Measurements from ENCODE around the gene CD72. TPM values are rescaled to one million over a fixed set of nuclear protein-coding genes. Genes with fewer than 3 reads are reported as not detected.
"Not testable (repeated sequence)": the region's sequence is repeated elsewhere in the genome, so short reads cannot be mapped to it uniquely, and the experiment has no call there.

Gene CD72
- total RNA-seq, 1 donor from 2014 or later, result 0.59 TPM

GRCh38 chr9:35629597-35629996 is 11.4 kb upstream of the CD72 start:
- DNase-seq, result no peak
- intact Hi-C loops (cut with DNase I), result no loop called here
- ATAC-seq (ENCODE audit: poor library complexity), result no peak

- intact Hi-C loops (cut with DNase I), result no loop called here
These were observed 10.3 kb upstream of the CD72 start for GRCh38 chr9:35628389-35628991.

GRCh38 chr9:35627575-35627974 is 9.4 kb upstream of the CD72 start:
- intact Hi-C loops (cut with DNase I), result no loop called here
- ATAC-seq (ENCODE audit: poor library complexity), result no peak

More at GRCh38 chr9:35628389-35628991, 10.3 kb upstream of the CD72 start:
- ATAC-seq (ENCODE audit: poor library complexity) (no peak), DNase-seq (no peak)

GRCh38 chr9:35619800-35620158 is 1.6 kb upstream of the CD72 start:
- no peak for ATAC-seq (ENCODE audit: poor library complexity)

More at GRCh38 chr9:35627575-35627974, 9.4 kb upstream of the CD72 start:
- DNase-seq, result no peak

GRCh38 chr9:35618854-35619799 is 914 bp upstream of the CD72 start:
- no peak for DNase-seq
- ATAC-seq (ENCODE audit: poor library complexity), result peak; percentile 37
- intact Hi-C loops (cut with DNase I), result no loop called here

More at GRCh38 chr9:35619800-35620158, 1.6 kb upstream of the CD72 start:
- DNase-seq, result no peak
- intact Hi-C loops (cut with DNase I), result no loop called here

- ATAC-seq (ENCODE audit: poor library complexity) (no peak), DNase-seq (no peak)
- intact Hi-C loops (cut with DNase I), result no loop called here
These were observed 665 bp downstream of the CD72 start for GRCh38 chr9:35617548-35617947.

- ATAC-seq (ENCODE audit: poor library complexity), result peak; percentile 66
- peak; percentile 84 for DNase-seq
- intact Hi-C loops (cut with DNase I), result no loop called here
These were observed 1.3 kb downstream of the CD72 start for GRCh38 chr9:35616681-35617459.

GRCh38 chr9:35615981-35616680 is 2.1 kb downstream of the CD72 start:
- intact Hi-C loops (cut with DNase I), result no loop called here
- no peak for ATAC-seq (ENCODE audit: poor library complexity)

GRCh38 chr9:35612843-35613242 is 5.4 kb downstream of the CD72 start:
- ATAC-seq (ENCODE audit: poor library complexity), result no peak
- DNase-seq, result no peak
- intact Hi-C loops (cut with DNase I), result no loop called here

More at GRCh38 chr9:35615981-35616680, 2.1 kb downstream of the CD72 start:
- no peak for DNase-seq

- DNase-seq; intact Hi-C loops (cut with DNase I); ATAC-seq (ENCODE audit: poor library complexity): not testable (repeated sequence)
These were observed 6.1 kb downstream of the CD72 start for GRCh38 chr9:35612066-35612465.

- DNase-seq (no peak), ATAC-seq (ENCODE audit: poor library complexity) (peak; percentile 68)
- intact Hi-C loops (cut with DNase I), result no loop called here
These were observed 6.9 kb downstream of the CD72 start for GRCh38 chr9:35611230-35611797.

- ATAC-seq (ENCODE audit: poor library complexity), result no peak
- intact Hi-C loops (cut with DNase I), result no loop called here
- no peak for DNase-seq
These were observed 8.4 kb downstream of the CD72 start for GRCh38 chr9:35609820-35610163.

- intact Hi-C loops (cut with DNase I), result no loop called here
- ATAC-seq (ENCODE audit: poor library complexity) (no peak), DNase-seq (no peak)
These were observed 9.0 kb downstream of the CD72 start for GRCh38 chr9:35609001-35609819.

GRCh38 chr9:35608221-35608620 is 10.0 kb downstream of the CD72 start:
- intact Hi-C loops (cut with DNase I), result no loop called here
- ATAC-seq (ENCODE audit: poor library complexity) (no peak), DNase-seq (no peak)

- intact Hi-C loops (cut with DNase I), result no loop called here
- ATAC-seq (ENCODE audit: poor library complexity), result no peak
These were observed 11.5 kb downstream of the CD72 start for GRCh38 chr9:35606726-35607125.

GRCh38 chr9:35606138-35606504 is 12.1 kb downstream of the CD72 start:
- no peak for DNase-seq
- intact Hi-C loops (cut with DNase I), result no loop called here
- no peak for ATAC-seq (ENCODE audit: poor library complexity)

More at GRCh38 chr9:35606726-35607125, 11.5 kb downstream of the CD72 start:
- no peak for DNase-seq

GRCh38 chr9:35605351-35606137 is 12.7 kb downstream of the CD72 start:
- DNase-seq (peak; percentile 58), ATAC-seq (ENCODE audit: poor library complexity) (no peak)
- intact Hi-C loops (cut with DNase I), result no loop called here

Data from Right ventricle myocardium superior (tissue), 1 donor.